Measurements from ENCODE around the gene TMEM233. TPM values are rescaled to one million over a fixed set of nuclear protein-coding genes. Genes with fewer than 3 reads are reported as not detected.

Gene TMEM233
- total and polyA plus RNA-seq, 4 donors: 0.13 to 0.80 (median 0.31) TPM

DNA sequence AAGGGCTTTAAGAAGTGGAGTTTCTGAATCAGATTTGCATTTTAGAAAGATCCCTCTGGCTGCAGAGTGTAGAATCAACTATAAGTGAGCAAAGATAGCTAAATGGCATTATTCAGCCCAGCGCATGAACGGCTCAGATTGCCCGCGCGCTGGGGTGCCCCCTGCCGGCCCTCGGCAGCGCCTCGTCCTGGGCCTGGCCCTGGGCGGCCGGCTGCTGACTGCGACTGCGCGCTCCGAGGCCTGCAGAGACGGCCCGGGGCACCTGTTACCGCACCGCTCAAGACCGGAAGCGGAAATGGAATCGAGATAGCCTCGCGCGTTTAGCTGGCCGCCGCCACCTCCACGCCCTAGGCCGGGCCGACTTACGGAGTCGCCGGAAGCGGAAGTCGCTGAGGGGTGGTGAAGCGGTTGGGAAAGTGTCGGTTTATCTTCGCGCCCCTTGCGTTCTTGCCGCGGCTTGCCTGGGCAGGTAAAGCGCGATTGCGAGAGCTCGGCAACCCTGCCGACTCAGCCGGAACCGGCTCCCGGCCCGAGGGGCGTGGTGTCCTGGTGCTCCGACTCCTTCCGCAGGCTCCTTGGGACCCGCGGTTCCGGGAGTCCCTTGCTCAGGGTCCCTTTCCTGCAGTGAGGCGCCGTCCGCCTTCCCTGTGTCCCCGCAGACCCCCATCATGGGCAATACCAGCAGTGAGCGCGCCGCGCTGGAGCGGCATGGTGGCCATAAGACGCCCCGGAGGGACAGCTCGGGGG is 74.2 kb downstream of the TMEM233 start, which contains the start of gene PRKAB1:
TSS of gene PRKAB1 (plus strand) at position 557 of the 747 bp plus-strand sequence. CDS start at position 669, 112 bp downstream.
- peak within 1 kb of the TSS; percentile 87 for H3K4me3 ChIP-seq
- H3K27me3 ChIP-seq (ENCODE audit: control insufficient read depth in 3 of 3, insufficient read depth in 3 of 3, low read length in 2 of 3): no peaks in the 10 kb centered on the region
- H3K9me3 ChIP-seq (ENCODE audit: control insufficient read depth in 4 of 4, insufficient read depth in 3 of 4, low read length in 3 of 4): no peaks in the 10 kb centered on the region
- WGBS, 2 donors: 0 to 1% methylated on average over 68 to 69 of the region's 69 CpGs
- H3K9ac ChIP-seq (ENCODE audit: insufficient read depth in 1 of 2, low read length in 2 of 2): peak within 1 kb of the TSS; percentile 14 to 84
- peaks cover 0 to 22% (median 8%) of the 10 kb centered on the region in 5 donors for H3K4me1 ChIP-seq (ENCODE audit: control insufficient read depth in 5 of 5, insufficient read depth in 5 of 5, low read length in 5 of 5)
- H3K36me3 ChIP-seq (ENCODE audit: control insufficient read depth in 4 of 4, insufficient read depth in 4 of 4, low read length in 4 of 4): peaks cover 3 to 6% (median 4%) of the 10 kb centered on the region in 4 donors
- peak; percentile 95 for ATAC-seq (ENCODE audit: insufficient read depth, low FRiP score)
- H3K27ac ChIP-seq (ENCODE audit: low read depth in 1 of 2, low read length in 1 of 2): peak within 1 kb of the TSS; percentile 95 to 99
- peak; percentile 95 to 97 (median 96) for DNase-seq
- TF ChIP-seq, protein P1, sequence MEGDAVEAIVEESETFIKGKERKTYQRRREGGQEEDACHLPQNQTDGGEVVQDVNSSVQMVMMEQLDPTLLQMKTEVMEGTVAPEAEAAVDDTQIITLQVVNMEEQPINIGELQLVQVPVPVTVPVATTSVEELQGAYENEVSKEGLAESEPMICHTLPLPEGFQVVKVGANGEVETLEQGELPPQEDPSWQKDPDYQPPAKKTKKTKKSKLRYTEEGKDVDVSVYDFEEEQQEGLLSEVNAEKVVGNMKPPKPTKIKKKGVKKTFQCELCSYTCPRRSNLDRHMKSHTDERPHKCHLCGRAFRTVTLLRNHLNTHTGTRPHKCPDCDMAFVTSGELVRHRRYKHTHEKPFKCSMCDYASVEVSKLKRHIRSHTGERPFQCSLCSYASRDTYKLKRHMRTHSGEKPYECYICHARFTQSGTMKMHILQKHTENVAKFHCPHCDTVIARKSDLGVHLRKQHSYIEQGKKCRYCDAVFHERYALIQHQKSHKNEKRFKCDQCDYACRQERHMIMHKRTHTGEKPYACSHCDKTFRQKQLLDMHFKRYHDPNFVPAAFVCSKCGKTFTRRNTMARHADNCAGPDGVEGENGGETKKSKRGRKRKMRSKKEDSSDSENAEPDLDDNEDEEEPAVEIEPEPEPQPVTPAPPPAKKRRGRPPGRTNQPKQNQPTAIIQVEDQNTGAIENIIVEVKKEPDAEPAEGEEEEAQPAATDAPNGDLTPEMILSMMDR (IDR thresholded peaks at IDR 0.05; ENCODE audit: control extremely low read depth, extremely low read depth): peak; percentile 53

DNA sequence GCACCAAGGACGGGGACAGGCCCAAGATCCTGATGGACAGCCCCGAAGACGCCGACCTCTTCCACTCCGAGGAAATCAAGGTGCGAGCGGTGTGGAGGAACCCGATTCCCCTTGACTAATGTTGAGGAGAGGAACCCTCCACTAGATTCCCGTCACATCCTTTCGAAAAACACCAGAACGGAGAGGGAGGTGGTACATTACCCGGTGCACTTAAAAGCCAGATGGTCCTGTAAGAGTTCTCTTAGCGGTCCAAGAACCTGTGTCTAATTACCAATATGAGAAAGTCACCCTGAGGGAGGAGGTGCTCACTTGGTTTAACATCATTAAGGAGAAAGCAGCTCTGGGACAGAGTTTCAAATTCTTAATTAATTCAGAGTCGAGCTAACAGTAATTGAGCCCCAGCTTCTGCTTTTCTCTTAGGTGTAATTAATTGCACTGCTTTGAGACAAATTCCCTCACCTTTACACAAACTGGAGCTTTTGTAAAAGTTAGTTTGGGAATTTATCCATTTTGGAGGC is 74.8 kb downstream of the TMEM233 start:
- peaks cover 0 to 24% (median 8%) of the 10 kb centered on the region in 5 donors for H3K4me1 ChIP-seq (ENCODE audit: control insufficient read depth in 5 of 5, insufficient read depth in 5 of 5, low read length in 5 of 5)
- H3K9me3 ChIP-seq (ENCODE audit: control insufficient read depth in 4 of 4, insufficient read depth in 3 of 4, low read length in 3 of 4): no peaks in the 10 kb centered on the region
- 4% methylated on average over 14 of the region's 14 CpGs for WGBS, 2 donors
- H3K9ac ChIP-seq (ENCODE audit: insufficient read depth in 1 of 2, low read length in 2 of 2): peak overlapping the region; percentile 14 to 84
- TF ChIP-seq, protein P1 (IDR thresholded peaks at IDR 0.05; ENCODE audit: control extremely low read depth, extremely low read depth): no peak
- peak overlapping the region; percentile 87 for H3K4me3 ChIP-seq
- ATAC-seq (ENCODE audit: insufficient read depth, low FRiP score) (peak; percentile 0), DNase-seq (peak in 2 of 3 donors; percentile 20 to 24)
- peak overlapping the region; percentile 95 to 99 for H3K27ac ChIP-seq (ENCODE audit: low read depth in 1 of 2, low read length in 1 of 2)
- H3K27me3 ChIP-seq (ENCODE audit: control insufficient read depth in 3 of 3, insufficient read depth in 3 of 3, low read length in 2 of 3): no peaks in the 10 kb centered on the region
- H3K36me3 ChIP-seq (ENCODE audit: control insufficient read depth in 4 of 4, insufficient read depth in 4 of 4, low read length in 4 of 4): peaks cover 4 to 12% (median 5%) of the 10 kb centered on the region in 4 donors

DNA sequence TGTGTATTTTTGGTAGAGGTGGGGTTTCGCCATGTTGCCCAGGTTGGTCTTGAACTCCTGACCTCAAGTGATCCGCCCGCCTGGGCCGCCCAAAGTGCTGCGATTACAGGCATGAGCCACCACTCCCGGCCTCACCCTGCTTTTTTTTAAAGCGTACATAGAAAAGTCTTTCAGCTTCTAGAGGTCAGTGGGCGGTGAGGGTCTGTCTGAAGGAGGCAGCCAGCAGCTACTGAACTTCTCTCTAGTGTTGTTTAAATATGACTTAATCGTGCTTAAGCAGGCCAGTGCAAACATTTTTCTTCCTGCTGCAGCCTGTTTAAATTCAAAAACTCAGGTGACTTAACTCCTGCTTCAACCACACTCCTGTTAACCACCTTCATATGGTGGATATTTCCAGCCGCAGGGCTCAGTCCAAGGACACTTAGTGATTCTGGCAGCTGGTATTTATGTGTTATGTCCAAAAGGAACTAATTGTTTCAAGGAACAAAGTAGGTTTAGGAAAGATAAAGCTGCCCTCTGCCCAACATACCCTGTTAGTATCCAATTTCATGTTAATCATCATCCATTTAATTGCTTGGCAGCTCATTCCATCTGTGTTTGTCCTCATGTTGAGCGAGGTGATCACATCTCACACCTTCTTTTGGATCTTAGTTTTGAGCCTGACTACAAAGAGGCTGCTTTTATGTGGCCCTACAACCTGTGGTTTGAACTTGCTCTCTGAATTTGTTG is 76.3 kb downstream of the TMEM233 start:
- ATAC-seq (ENCODE audit: insufficient read depth, low FRiP score) (no peak), DNase-seq (peak; percentile 64 to 85 (median 77))
- no peaks in the 10 kb centered on the region for H3K9me3 ChIP-seq (ENCODE audit: control insufficient read depth in 4 of 4, insufficient read depth in 3 of 4, low read length in 3 of 4)
- H3K27me3 ChIP-seq (ENCODE audit: control insufficient read depth in 3 of 3, insufficient read depth in 3 of 3, low read length in 2 of 3): no peaks in the 10 kb centered on the region
- TF ChIP-seq, protein P1 (IDR thresholded peaks at IDR 0.05; ENCODE audit: control extremely low read depth, extremely low read depth): no peak
- peak overlapping the region in 1 of 2 donors; percentile 24 for H3K9ac ChIP-seq (ENCODE audit: insufficient read depth in 1 of 2, low read length in 2 of 2)
- peak overlapping the region in 1 of 2 donors; percentile 71 for H3K27ac ChIP-seq (ENCODE audit: low read depth in 1 of 2, low read length in 1 of 2)
- no peak overlapping the region for H3K4me3 ChIP-seq
- H3K4me1 ChIP-seq (ENCODE audit: control insufficient read depth in 5 of 5, insufficient read depth in 5 of 5, low read length in 5 of 5): peaks cover 0 to 24% (median 9%) of the 10 kb centered on the region in 5 donors
- H3K36me3 ChIP-seq (ENCODE audit: control insufficient read depth in 4 of 4, insufficient read depth in 4 of 4, low read length in 4 of 4): peaks cover 4 to 20% (median 14%) of the 10 kb centered on the region in 4 donors
- 59 to 85% methylated on average over 11 of the region's 11 CpGs for WGBS, 2 donors
